SU-DHL-6 (cell line): ENCODE data around the gene CXCL3.
"Not testable (repeated sequence)": the region's sequence is repeated elsewhere in the genome, so short reads cannot be mapped to it uniquely, and the experiment has no call there.

Experiments
- CTCF ChIP-seq: fragments of 200-600 bp; sonication (generic); IDR thresholded peaks from one replicate; pipeline ENCODE4 v1.5.1; 2017; ENCODE audit warnings: antibody characterized with exemption, mild to moderate bottlenecking, low read length, moderate library complexity; ENCODE audit not compliant: insufficient read depth, poor library complexity, severe bottlenecking
- EZH2phosphoT487 ChIP-seq: fragments of 200-600 bp; sonication (generic), shearing (Covaris generic); conservative IDR thresholded peaks from 2 replicates; pipeline ENCODE4 v1.6.1; 2018; ENCODE audit warnings: mild to moderate bottlenecking, antibody characterized with exemption, low read length, moderate library complexity, mixed read lengths

- TF ChIP-seq CTCF, EZH2phosphoT487: not testable (repeated sequence)
These were observed 41.9 kb upstream of the CXCL3 start for GRCh38 chr4:74080351-74080750.
